Measurements from ENCODE around the gene APEX1.

The APEX1 gene

GRCh38 chr14:20461225-20462141 lies 6.5 kb downstream of the APEX1 start, which contains the start of gene PIP4P1:
PIP4P1 (minus strand) TSS chr14:20461434; CDS start chr14:20461325, 109 bp downstream.
- peaks cover 7% of the 10 kb centered on the region for H3K4me1 ChIP-seq (ENCODE audit: control insufficient read depth, low read depth, low read length)
- no peaks in the 10 kb centered on the region for H3K9me3 ChIP-seq (ENCODE audit: control insufficient read depth, low read depth, low read length)
- no peaks in the 10 kb centered on the region for H3K27me3 ChIP-seq (ENCODE audit: control insufficient read depth, insufficient read depth, low read length)
- peak within 1 kb of the TSS; percentile 94 for H3K4me3 ChIP-seq (ENCODE audit: low read length)
- H3K36me3 ChIP-seq (ENCODE audit: control insufficient read depth, low read depth, low read length): peaks cover 38% of the 10 kb centered on the region
- H3K9ac ChIP-seq (ENCODE audit: low read length): peak within 1 kb of the TSS; percentile 73
- peak within 1 kb of the TSS; percentile 75 for H3K27ac ChIP-seq (ENCODE audit: low read length)

- H3K27ac ChIP-seq (ENCODE audit: low read length): no peak overlapping the region
- H3K4me1 ChIP-seq (ENCODE audit: control insufficient read depth, low read depth, low read length): peaks cover 13% of the 10 kb centered on the region
- H3K4me3 ChIP-seq (ENCODE audit: low read length): peak overlapping the region; percentile 86
- peak overlapping the region; percentile 92 for H3K9ac ChIP-seq (ENCODE audit: low read length)
- H3K9me3 ChIP-seq (ENCODE audit: control insufficient read depth, low read depth, low read length): no peaks in the 10 kb centered on the region
- H3K27me3 ChIP-seq (ENCODE audit: control insufficient read depth, insufficient read depth, low read length): no peaks in the 10 kb centered on the region
- peaks cover 16% of the 10 kb centered on the region for H3K36me3 ChIP-seq (ENCODE audit: control insufficient read depth, low read depth, low read length)
Measured at GRCh38 chr14:20468764-20469241, 13.8 kb downstream of the APEX1 start.

- peak within 1 kb of the TSS; percentile 86 for H3K4me3 ChIP-seq (ENCODE audit: low read length)
- peaks cover 22% of the 10 kb centered on the region for H3K36me3 ChIP-seq (ENCODE audit: control insufficient read depth, low read depth, low read length)
- H3K9me3 ChIP-seq (ENCODE audit: control insufficient read depth, low read depth, low read length): no peaks in the 10 kb centered on the region
- H3K9ac ChIP-seq (ENCODE audit: low read length): peak within 1 kb of the TSS; percentile 92
- H3K27ac ChIP-seq (ENCODE audit: low read length): peak within 1 kb of the TSS; percentile 77
- H3K27me3 ChIP-seq (ENCODE audit: control insufficient read depth, insufficient read depth, low read length): no peaks in the 10 kb centered on the region
- H3K4me1 ChIP-seq (ENCODE audit: control insufficient read depth, low read depth, low read length): peaks cover 13% of the 10 kb centered on the region
Measured at GRCh38 chr14:20469242-20469889, 14.3 kb downstream of the APEX1 start, which contains the start of gene PNP. PNP (plus strand) TSS chr14:20469406; CDS start chr14:20469525, 119 bp downstream.

GRCh38 chr14:20469890-20470602 lies 15.0 kb downstream of the APEX1 start:
- H3K4me3 ChIP-seq (ENCODE audit: low read length): peak overlapping the region; percentile 86
- peaks cover 13% of the 10 kb centered on the region for H3K4me1 ChIP-seq (ENCODE audit: control insufficient read depth, low read depth, low read length)
- H3K36me3 ChIP-seq (ENCODE audit: control insufficient read depth, low read depth, low read length): peaks cover 29% of the 10 kb centered on the region
- peak overlapping the region; percentile 92 for H3K9ac ChIP-seq (ENCODE audit: low read length)
- H3K27me3 ChIP-seq (ENCODE audit: control insufficient read depth, insufficient read depth, low read length): no peaks in the 10 kb centered on the region
- no peaks in the 10 kb centered on the region for H3K9me3 ChIP-seq (ENCODE audit: control insufficient read depth, low read depth, low read length)
- peak overlapping the region; percentile 77 for H3K27ac ChIP-seq (ENCODE audit: low read length)

GRCh38 chr14:20470603-20470901 lies 15.5 kb downstream of the APEX1 start:
- peaks cover 34% of the 10 kb centered on the region for H3K36me3 ChIP-seq (ENCODE audit: control insufficient read depth, low read depth, low read length)
- no peaks in the 10 kb centered on the region for H3K9me3 ChIP-seq (ENCODE audit: control insufficient read depth, low read depth, low read length)
- peak overlapping the region; percentile 86 for H3K4me3 ChIP-seq (ENCODE audit: low read length)
- peak overlapping the region; percentile 77 for H3K27ac ChIP-seq (ENCODE audit: low read length)
- peaks cover 13% of the 10 kb centered on the region for H3K4me1 ChIP-seq (ENCODE audit: control insufficient read depth, low read depth, low read length)
- peak overlapping the region; percentile 92 for H3K9ac ChIP-seq (ENCODE audit: low read length)
- no peaks in the 10 kb centered on the region for H3K27me3 ChIP-seq (ENCODE audit: control insufficient read depth, insufficient read depth, low read length)

- no peak overlapping the region for H3K4me3 ChIP-seq (ENCODE audit: low read length)
- peaks cover 55% of the 10 kb centered on the region for H3K36me3 ChIP-seq (ENCODE audit: control insufficient read depth, low read depth, low read length)
- no peak overlapping the region for H3K9ac ChIP-seq (ENCODE audit: low read length)
- no peaks in the 10 kb centered on the region for H3K27me3 ChIP-seq (ENCODE audit: control insufficient read depth, insufficient read depth, low read length)
- peaks cover 13% of the 10 kb centered on the region for H3K4me1 ChIP-seq (ENCODE audit: control insufficient read depth, low read depth, low read length)
- H3K9me3 ChIP-seq (ENCODE audit: control insufficient read depth, low read depth, low read length): no peaks in the 10 kb centered on the region
- no peak overlapping the region for H3K27ac ChIP-seq (ENCODE audit: low read length)
Measured at GRCh38 chr14:20472536-20473169, 17.6 kb downstream of the APEX1 start.

GRCh38 chr14:20476776-20477175 lies 21.8 kb downstream of the APEX1 start:
- H3K4me1 ChIP-seq (ENCODE audit: control insufficient read depth, low read depth, low read length): peaks cover 5% of the 10 kb centered on the region
- H3K27me3 ChIP-seq (ENCODE audit: control insufficient read depth, insufficient read depth, low read length): no peaks in the 10 kb centered on the region
- H3K9me3 ChIP-seq (ENCODE audit: control insufficient read depth, low read depth, low read length): no peaks in the 10 kb centered on the region
- peaks cover 63% of the 10 kb centered on the region for H3K36me3 ChIP-seq (ENCODE audit: control insufficient read depth, low read depth, low read length)
- H3K4me3 ChIP-seq (ENCODE audit: low read length): no peak overlapping the region
- no peak overlapping the region for H3K27ac ChIP-seq (ENCODE audit: low read length)
- H3K9ac ChIP-seq (ENCODE audit: low read length): no peak overlapping the region

- Histone ChIP-seq H3K9ac (ENCODE audit: low read length) (no peak overlapping the region), H3K27me3 (ENCODE audit: control insufficient read depth, insufficient read depth, low read length) (no peaks in the 10 kb centered on the region), H3K27ac (ENCODE audit: low read length) (no peak overlapping the region), H3K36me3 (ENCODE audit: control insufficient read depth, low read depth, low read length) (peaks cover 61% of the 10 kb centered on the region), H3K4me3 (ENCODE audit: low read length) (no peak overlapping the region), H3K9me3 (ENCODE audit: control insufficient read depth, low read depth, low read length) (no peaks in the 10 kb centered on the region), H3K4me1 (ENCODE audit: control insufficient read depth, low read depth, low read length) (peaks cover 11% of the 10 kb centered on the region)
Measured at GRCh38 chr14:20477211-20477876, 22.3 kb downstream of the APEX1 start.

GRCh38 chr14:20478894-20479293 lies 23.9 kb downstream of the APEX1 start:
- H3K4me3 ChIP-seq (ENCODE audit: low read length): no peak overlapping the region
- no peaks in the 10 kb centered on the region for H3K9me3 ChIP-seq (ENCODE audit: control insufficient read depth, low read depth, low read length)
- H3K27me3 ChIP-seq (ENCODE audit: control insufficient read depth, insufficient read depth, low read length): no peaks in the 10 kb centered on the region
- H3K4me1 ChIP-seq (ENCODE audit: control insufficient read depth, low read depth, low read length): peaks cover 11% of the 10 kb centered on the region
- H3K36me3 ChIP-seq (ENCODE audit: control insufficient read depth, low read depth, low read length): peaks cover 46% of the 10 kb centered on the region
- H3K27ac ChIP-seq (ENCODE audit: low read length): no peak overlapping the region
- no peak overlapping the region for H3K9ac ChIP-seq (ENCODE audit: low read length)

GRCh38 chr14:20482382-20482781 lies 27.4 kb downstream of the APEX1 start:
- Histone ChIP-seq H3K27ac (ENCODE audit: low read length) (no peak overlapping the region), H3K9me3 (ENCODE audit: control insufficient read depth, low read depth, low read length) (no peaks in the 10 kb centered on the region), H3K9ac (ENCODE audit: low read length) (no peak overlapping the region), H3K4me3 (ENCODE audit: low read length) (no peak overlapping the region), H3K27me3 (ENCODE audit: control insufficient read depth, insufficient read depth, low read length) (no peaks in the 10 kb centered on the region), H3K4me1 (ENCODE audit: control insufficient read depth, low read depth, low read length) (peaks cover 22% of the 10 kb centered on the region), H3K36me3 (ENCODE audit: control insufficient read depth, low read depth, low read length) (peaks cover 11% of the 10 kb centered on the region)
